Measurements from ENCODE around the gene ZPBP. TPM values are rescaled to one million over a fixed set of nuclear protein-coding genes. Genes with fewer than 3 reads are reported as not detected.

Gene ZPBP
- total RNA-seq, 1 experiment from 2014 or later = not detected

DNA sequence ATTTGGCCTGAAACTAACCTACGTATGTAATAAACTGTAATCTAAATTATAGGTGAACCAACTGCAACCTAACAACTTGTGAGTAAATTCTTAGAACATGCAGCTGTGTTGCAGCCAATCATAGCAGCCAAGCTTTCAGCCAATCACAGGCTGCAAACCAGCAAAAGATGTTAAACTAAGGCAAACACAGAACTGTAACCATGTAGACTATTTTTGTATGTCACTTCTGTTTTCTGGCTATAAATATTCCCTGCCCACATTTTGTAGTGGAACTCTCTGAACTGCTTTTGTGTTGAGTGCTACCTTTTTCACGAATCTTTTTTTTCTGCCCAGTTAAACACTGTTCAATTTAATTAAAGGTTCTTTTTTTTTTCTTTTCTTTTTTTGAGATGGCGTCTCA is 28.2 kb upstream of the ZPBP start:
- H3K27ac ChIP-seq (ENCODE audit: low read length) = no peak overlapping the region
- TF ChIP-seq SIN3A (IDR thresholded peaks at IDR 0.05; ENCODE audit: borderline replicate concordance, insufficient read depth, low read depth, low read length) (no peak), POLR2AphosphoS5 (IDR thresholded peaks at IDR 0.05; ENCODE audit: low read depth, low read length) (no peak), TCF7L2 (IDR thresholded peaks at IDR 0.05; ENCODE audit: low read depth, low read length) (no peak)
- TF ChIP-seq, protein P1, sequence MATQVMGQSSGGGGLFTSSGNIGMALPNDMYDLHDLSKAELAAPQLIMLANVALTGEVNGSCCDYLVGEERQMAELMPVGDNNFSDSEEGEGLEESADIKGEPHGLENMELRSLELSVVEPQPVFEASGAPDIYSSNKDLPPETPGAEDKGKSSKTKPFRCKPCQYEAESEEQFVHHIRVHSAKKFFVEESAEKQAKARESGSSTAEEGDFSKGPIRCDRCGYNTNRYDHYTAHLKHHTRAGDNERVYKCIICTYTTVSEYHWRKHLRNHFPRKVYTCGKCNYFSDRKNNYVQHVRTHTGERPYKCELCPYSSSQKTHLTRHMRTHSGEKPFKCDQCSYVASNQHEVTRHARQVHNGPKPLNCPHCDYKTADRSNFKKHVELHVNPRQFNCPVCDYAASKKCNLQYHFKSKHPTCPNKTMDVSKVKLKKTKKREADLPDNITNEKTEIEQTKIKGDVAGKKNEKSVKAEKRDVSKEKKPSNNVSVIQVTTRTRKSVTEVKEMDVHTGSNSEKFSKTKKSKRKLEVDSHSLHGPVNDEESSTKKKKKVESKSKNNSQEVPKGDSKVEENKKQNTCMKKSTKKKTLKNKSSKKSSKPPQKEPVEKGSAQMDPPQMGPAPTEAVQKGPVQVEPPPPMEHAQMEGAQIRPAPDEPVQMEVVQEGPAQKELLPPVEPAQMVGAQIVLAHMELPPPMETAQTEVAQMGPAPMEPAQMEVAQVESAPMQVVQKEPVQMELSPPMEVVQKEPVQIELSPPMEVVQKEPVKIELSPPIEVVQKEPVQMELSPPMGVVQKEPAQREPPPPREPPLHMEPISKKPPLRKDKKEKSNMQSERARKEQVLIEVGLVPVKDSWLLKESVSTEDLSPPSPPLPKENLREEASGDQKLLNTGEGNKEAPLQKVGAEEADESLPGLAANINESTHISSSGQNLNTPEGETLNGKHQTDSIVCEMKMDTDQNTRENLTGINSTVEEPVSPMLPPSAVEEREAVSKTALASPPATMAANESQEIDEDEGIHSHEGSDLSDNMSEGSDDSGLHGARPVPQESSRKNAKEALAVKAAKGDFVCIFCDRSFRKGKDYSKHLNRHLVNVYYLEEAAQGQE (IDR thresholded peaks at IDR 0.05; ENCODE audit: insufficient read depth in 1 of 2, low read depth in 2 of 2, low read length in 1 of 2) = no peak
- TF ChIP-seq, protein P2, sequence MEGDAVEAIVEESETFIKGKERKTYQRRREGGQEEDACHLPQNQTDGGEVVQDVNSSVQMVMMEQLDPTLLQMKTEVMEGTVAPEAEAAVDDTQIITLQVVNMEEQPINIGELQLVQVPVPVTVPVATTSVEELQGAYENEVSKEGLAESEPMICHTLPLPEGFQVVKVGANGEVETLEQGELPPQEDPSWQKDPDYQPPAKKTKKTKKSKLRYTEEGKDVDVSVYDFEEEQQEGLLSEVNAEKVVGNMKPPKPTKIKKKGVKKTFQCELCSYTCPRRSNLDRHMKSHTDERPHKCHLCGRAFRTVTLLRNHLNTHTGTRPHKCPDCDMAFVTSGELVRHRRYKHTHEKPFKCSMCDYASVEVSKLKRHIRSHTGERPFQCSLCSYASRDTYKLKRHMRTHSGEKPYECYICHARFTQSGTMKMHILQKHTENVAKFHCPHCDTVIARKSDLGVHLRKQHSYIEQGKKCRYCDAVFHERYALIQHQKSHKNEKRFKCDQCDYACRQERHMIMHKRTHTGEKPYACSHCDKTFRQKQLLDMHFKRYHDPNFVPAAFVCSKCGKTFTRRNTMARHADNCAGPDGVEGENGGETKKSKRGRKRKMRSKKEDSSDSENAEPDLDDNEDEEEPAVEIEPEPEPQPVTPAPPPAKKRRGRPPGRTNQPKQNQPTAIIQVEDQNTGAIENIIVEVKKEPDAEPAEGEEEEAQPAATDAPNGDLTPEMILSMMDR (IDR thresholded peaks at IDR 0.05) = no peak
- H3K27me3 ChIP-seq (ENCODE audit: control insufficient read depth, insufficient read depth, low read length) = peaks cover 13% of the 10 kb centered on the region
- H3K9me3 ChIP-seq (ENCODE audit: control insufficient read depth, insufficient read depth, low read depth, low read length) = no peaks in the 10 kb centered on the region
- H3K36me3 ChIP-seq (ENCODE audit: control insufficient read depth, insufficient read depth, low read length) = no peaks in the 10 kb centered on the region
- intact Hi-C loops (cut with micrococcal nuclease; ENCODE audit: unreplicated experiment) (no loop called here), in situ Hi-C loops (cut with HindIII; ENCODE audit: low pct_unique_long_range_greater_than_20kb, low sequenced_read_pairs) (no loop called here)
- CTCF ChIA-PET = no interaction called here
- ATAC-seq (no peak), DNase-seq (ENCODE audit: low read depth, low spot score) (no peak)
- no peaks in the 10 kb centered on the region for H3K4me1 ChIP-seq (ENCODE audit: control insufficient read depth, insufficient read depth, low read length)
- H3K4me3 ChIP-seq (ENCODE audit: low read depth in 2 of 2, low read length in 2 of 2) = no peak overlapping the region
- no TSS peak for BruUV-seq (replicated peaks)
- POLR2A ChIA-PET = no interaction called here

DNA sequence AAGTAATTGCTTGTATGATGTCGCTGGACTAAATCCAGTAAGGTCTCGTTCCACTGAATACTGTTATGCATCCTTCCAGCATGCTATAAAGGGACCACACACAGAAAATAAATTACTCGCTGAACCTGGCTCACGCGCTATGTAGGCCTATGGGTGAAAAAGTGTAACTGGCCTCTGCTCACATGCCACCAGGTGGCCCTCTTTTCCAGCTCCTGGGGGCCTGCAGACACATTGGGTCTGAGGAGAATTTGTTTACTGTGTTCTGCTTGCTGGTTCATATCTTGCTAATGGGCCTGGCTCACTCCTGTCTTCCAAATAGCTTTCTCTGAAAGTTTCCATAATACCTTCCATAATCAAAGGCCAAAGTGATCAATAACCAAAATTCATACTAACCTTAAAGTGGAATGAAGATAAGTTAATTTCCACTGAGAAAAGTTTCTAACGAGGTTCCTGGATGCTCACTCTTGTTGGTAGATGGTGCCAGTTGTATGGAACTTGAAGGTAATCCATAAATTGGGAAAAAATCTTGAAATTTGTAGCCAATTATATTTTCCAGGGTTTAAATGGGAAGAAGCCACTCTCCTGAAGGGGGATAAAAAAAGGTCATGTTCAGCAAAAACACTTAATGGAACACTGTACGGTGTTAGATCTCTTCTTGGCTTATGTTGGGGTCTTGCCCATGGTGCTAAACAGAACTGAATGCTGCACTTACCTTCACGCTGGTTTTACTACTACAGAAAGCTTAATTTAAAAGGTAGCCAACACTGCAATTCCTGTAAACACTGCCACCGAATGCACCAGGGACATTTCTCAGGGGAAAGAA is 27.0 kb upstream of the ZPBP start:
- in situ Hi-C loops (cut with HindIII; ENCODE audit: low pct_unique_long_range_greater_than_20kb, low sequenced_read_pairs) = no loop called here
- Histone ChIP-seq H3K4me1 (ENCODE audit: control insufficient read depth, insufficient read depth, low read length) (no peaks in the 10 kb centered on the region), H3K27ac (ENCODE audit: low read length) (no peak overlapping the region), H3K4me3 (ENCODE audit: low read depth in 2 of 2, low read length in 2 of 2) (no peak overlapping the region), H3K9me3 (ENCODE audit: control insufficient read depth, insufficient read depth, low read depth, low read length) (no peaks in the 10 kb centered on the region), H3K27me3 (ENCODE audit: control insufficient read depth, insufficient read depth, low read length) (peaks cover 13% of the 10 kb centered on the region), H3K36me3 (ENCODE audit: control insufficient read depth, insufficient read depth, low read length) (no peaks in the 10 kb centered on the region)
- BruUV-seq (replicated peaks) = no TSS peak
- ChIA-PET CTCF (no interaction called here), POLR2A (no interaction called here)
- intact Hi-C loops (cut with micrococcal nuclease; ENCODE audit: unreplicated experiment) = no loop called here
- DNase-seq (ENCODE audit: low read depth, low spot score) (no peak), ATAC-seq (no peak)
- TF ChIP-seq SIN3A (IDR thresholded peaks at IDR 0.05; ENCODE audit: borderline replicate concordance, insufficient read depth, low read depth, low read length) (no peak), TCF7L2 (IDR thresholded peaks at IDR 0.05; ENCODE audit: low read depth, low read length) (no peak)
- TF ChIP-seq, protein P2 (IDR thresholded peaks at IDR 0.05) = peak; percentile 34

Measured in Panc1 (cell line).